C1 segment of cervical spinal cord (tissue), 14 donors: ENCODE data around the gene NPAS3.
A peak's percentile ranks its signal among the peaks of the same experiment; 100 is the strongest.

Experiments used
- DNase-seq, 14 donors: peaks; one replicate each; lab custom pipeline; 2025; lab: John Stamatoyannopoulos, UW

Gene NPAS3

GRCh38 chr14:33736979-33737378, 798.3 kb downstream of the NPAS3 start:
- no peak for DNase-seq

- no peak for DNase-seq
Observed at GRCh38 chr14:33737446-33737845, 798.8 kb downstream of the NPAS3 start.

- DNase-seq = no peak
Observed at GRCh38 chr14:33738029-33738428, 799.4 kb downstream of the NPAS3 start.

GRCh38 chr14:33738491-33738890, 799.8 kb downstream of the NPAS3 start:
- DNase-seq = no peak

GRCh38 chr14:33740531-33740930, 801.9 kb downstream of the NPAS3 start:
- no peak for DNase-seq

- no peak for DNase-seq
Observed at GRCh38 chr14:33742166-33742565, 803.5 kb downstream of the NPAS3 start.

GRCh38 chr14:33745163-33745562, 806.5 kb downstream of the NPAS3 start:
- DNase-seq = no peak

GRCh38 chr14:33747749-33748148, 809.1 kb downstream of the NPAS3 start:
- no peak for DNase-seq

- DNase-seq = no peak
Observed at GRCh38 chr14:33754261-33754660, 815.6 kb downstream of the NPAS3 start.

GRCh38 chr14:33755358-33755757, 816.7 kb downstream of the NPAS3 start:
- DNase-seq = no peak

GRCh38 chr14:33756833-33757232, 818.2 kb downstream of the NPAS3 start:
- DNase-seq = no peak

- DNase-seq = no peak
Observed at GRCh38 chr14:33758547-33758946, 819.9 kb downstream of the NPAS3 start.

- DNase-seq = no peak
Observed at GRCh38 chr14:33762161-33762851, 823.6 kb downstream of the NPAS3 start.

GRCh38 chr14:33764876-33765650, 826.4 kb downstream of the NPAS3 start:
- DNase-seq = peak in 1 of 14 donors; percentile 28

- no peak for DNase-seq
Observed at GRCh38 chr14:33767586-33768457, 829.1 kb downstream of the NPAS3 start.

- DNase-seq = no peak
Observed at GRCh38 chr14:33768458-33768830, 829.8 kb downstream of the NPAS3 start.

GRCh38 chr14:33773205-33774030, 834.7 kb downstream of the NPAS3 start:
- no peak for DNase-seq

- DNase-seq = no peak
Observed at GRCh38 chr14:33774161-33774560, 835.5 kb downstream of the NPAS3 start.

GRCh38 chr14:33774723-33775470, 836.2 kb downstream of the NPAS3 start:
- no peak for DNase-seq

GRCh38 chr14:33776871-33777270, 838.2 kb downstream of the NPAS3 start:
- no peak for DNase-seq

GRCh38 chr14:33777681-33778080, 839.0 kb downstream of the NPAS3 start:
- DNase-seq = no peak
